Esophagus muscularis mucosa (tissue), 4 donors: ENCODE results near the gene PABPC3. TPM values are rescaled to one million over a fixed set of nuclear protein-coding genes. Genes with fewer than 3 reads are reported as not detected.
A peak's percentile ranks its signal among the peaks of the same experiment; 100 is the strongest.

Experiments
- DNase-seq: peaks from one replicate; pipeline ENCODE4 v3.0.0-alpha.2; 2017; ENCODE audit errors: extremely low spot score
- H3K27ac ChIP-seq, 4 donors: fragments of 200-600 bp; sonication (generic); replicated peaks in 1 of 4; 1 replicate in 3 of 4; 2 replicates in 1 of 4; pipeline ENCODE4 v1.5.1; 2016 to 2019; ENCODE audit warnings: mild to moderate bottlenecking in 1 of 4
- H3K27me3 ChIP-seq, 4 donors: fragments of 200-600 bp; sonication (generic); one replicate each; pipeline versions ENCODE4 v1.5.1 to v1.6.0; 2016 to 2019
- H3K36me3 ChIP-seq, 4 donors: fragments of 200-600 bp; sonication (generic); one replicate each; pipeline ENCODE4 v1.5.1; 2016 to 2019
- H3K4me1 ChIP-seq, 4 donors: fragments of 200-600 bp; sonication (generic); one replicate each; pipeline ENCODE4 v1.5.1; 2016 to 2019
- H3K4me3 ChIP-seq, 4 donors: fragments of 200-600 bp; sonication (generic); 1 replicate in 2 of 4; 2 replicates in 2 of 4; pipeline ENCODE4 v1.5.1; 2016 to 2019; ENCODE audit warnings: mild to moderate bottlenecking in 4 of 4, moderate library complexity in 1 of 4
- H3K9me3 ChIP-seq, 4 donors: fragments of 200-600 bp; sonication (generic); 1 replicate in 3 of 4; 2 replicates in 1 of 4; pipeline ENCODE4 v1.5.1; 2016 to 2019
- CTCF ChIP-seq, 3 experiments: fragments of 200-600 bp in 2 of 3; fragments of 450-650 bp in 1 of 3; sonication (generic) in 2 of 3; IDR thresholded peaks; one replicate each; pipeline ENCODE4 v1.5.1; 2017 to 2019; ENCODE audit warnings: antibody characterized with exemption in 3 of 3, mild to moderate bottlenecking in 2 of 3, moderate library complexity in 1 of 3
- EP300 ChIP-seq: sonication (generic); formaldehyde crosslinking; IDR thresholded peaks from one replicate; pipeline ENCODE4 v1.6.1; 2017; ENCODE audit warnings: antibody characterized with exemption
- POLR2A ChIP-seq: fragments of 450-650 bp; IDR thresholded peaks from one replicate; pipeline ENCODE4 v1.6.1; 2017; ENCODE audit warnings: antibody characterized with exemption, moderate library complexity, mild to moderate bottlenecking, low read depth
- POLR2AphosphoS5 ChIP-seq, 2 donors: sonication (generic); formaldehyde crosslinking; IDR thresholded peaks; one replicate each; pipeline ENCODE4 v1.6.1; 2017; ENCODE audit warnings: antibody characterized with exemption in 2 of 2
- WGBS: methylation state at CpG from one replicate; pipeline ENCODE4 v1.1.5; 2018; 5-methylcytosine and 5-hydroxymethylcytosine counted together
- intact Hi-C: fragments of 100-400 bp; cut with DNase I; formaldehyde crosslinking; loops from one replicate; pipeline ENCODE4 v1.15.1; 2023
- total RNA-seq, 4 donors: library from RNA; depleted of rRNA; stranded (reverse); fragments of >200 nt; gene quantifications; one replicate each; pipeline versions ENCODE4 v1.1.0 to v1.2.1, GENCODE V29; 2016

PABPC3 gene
- total RNA-seq, 4 donors from 2014 or later: under 0.01 to 0.17 (median 0.11) TPM; not detected in 1

DNA sequence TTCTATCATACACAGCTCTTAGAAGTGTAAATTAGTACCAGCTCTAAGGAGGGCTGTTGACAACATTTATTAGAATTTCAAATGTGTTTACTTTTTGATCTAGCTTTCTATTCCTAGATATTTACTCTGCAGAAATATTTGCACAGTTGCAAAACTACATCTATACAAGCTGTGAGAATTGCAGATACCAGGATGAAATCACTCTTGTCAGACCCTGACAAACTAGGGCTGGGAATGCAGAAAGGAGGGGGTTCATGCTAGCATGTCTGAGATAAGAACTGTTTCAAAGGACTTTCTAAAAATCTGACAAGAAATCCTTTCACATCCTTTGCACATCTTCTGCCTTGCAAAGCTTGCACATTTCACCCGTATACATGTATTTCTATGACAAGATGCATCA is 11.8 kb upstream of the PABPC3 start:
- Histone ChIP-seq H3K9me3 (no peaks in the 10 kb centered on the region), H3K4me3 (no peak overlapping the region), H3K27me3 (no peaks in the 10 kb centered on the region), H3K36me3 (no peaks in the 10 kb centered on the region), H3K4me1 (no peaks in the 10 kb centered on the region), H3K27ac (no peak overlapping the region)
- no peak for TF ChIP-seq POLR2AphosphoS5 (IDR thresholded peaks at IDR 0.05)
- no peak for TF ChIP-seq POLR2A
- TF ChIP-seq CTCF (IDR thresholded peaks at IDR 0.05): no peak
- TF ChIP-seq EP300: no peak
- WGBS: 92% methylated on average over 1 of the region's 1 CpG
- DNase-seq: peak; percentile 24
- intact Hi-C loops: no loop called here

GRCh38 chr13:25085125-25085742 is 10.7 kb upstream of the PABPC3 start:
- no peaks in the 10 kb centered on the region for H3K9me3 ChIP-seq
- H3K27ac ChIP-seq: no peak overlapping the region
- H3K4me1 ChIP-seq: no peaks in the 10 kb centered on the region
- peak; percentile 50 for DNase-seq
- 44% methylated on average over 6 of the region's 6 CpGs for WGBS
- TF ChIP-seq CTCF (IDR thresholded peaks at IDR 0.05): peak in 1 of 3 experiments; percentile 41
- TF ChIP-seq EP300: no peak
- TF ChIP-seq POLR2A: no peak
- no peak for TF ChIP-seq POLR2AphosphoS5 (IDR thresholded peaks at IDR 0.05)
- H3K27me3 ChIP-seq: no peaks in the 10 kb centered on the region
- no peaks in the 10 kb centered on the region for H3K36me3 ChIP-seq
- intact Hi-C loops: no loop called here
- H3K4me3 ChIP-seq: no peak overlapping the region

GRCh38 chr13:25088562-25089221 is 7.2 kb upstream of the PABPC3 start:
- H3K4me1 ChIP-seq: no peaks in the 10 kb centered on the region
- TF ChIP-seq CTCF (IDR thresholded peaks at IDR 0.05) (no peak), EP300 (no peak), POLR2AphosphoS5 (IDR thresholded peaks at IDR 0.05) (no peak), POLR2A (no peak)
- no peaks in the 10 kb centered on the region for H3K9me3 ChIP-seq
- peaks cover 0 to 6% (median 0%) of the 10 kb centered on the region in 4 donors for H3K27me3 ChIP-seq
- intact Hi-C loops: no loop called here
- no peak overlapping the region for H3K27ac ChIP-seq
- no peak overlapping the region for H3K4me3 ChIP-seq
- H3K36me3 ChIP-seq: no peaks in the 10 kb centered on the region
- 80% methylated on average over 10 of the region's 10 CpGs for WGBS
- peak; percentile 50 for DNase-seq

DNA sequence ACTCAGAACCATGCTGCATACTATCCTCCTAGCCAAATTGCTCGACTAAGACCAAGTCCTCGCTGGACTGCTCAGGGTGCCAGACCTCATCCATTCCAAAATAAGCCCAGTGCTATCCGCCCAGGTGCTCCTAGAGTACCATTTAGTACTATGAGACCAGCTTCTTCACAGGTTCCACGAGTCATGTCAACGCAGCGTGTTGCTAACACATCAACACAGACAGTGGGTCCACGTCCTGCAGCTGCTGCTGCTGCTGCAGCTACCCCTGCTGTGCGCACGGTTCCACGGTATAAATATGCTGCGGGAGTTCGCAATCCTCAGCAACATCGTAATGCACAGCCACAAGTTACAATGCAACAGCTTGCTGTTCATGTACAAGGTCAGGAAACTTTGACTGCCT is 1.5 kb downstream of the PABPC3 start:
- DNase-seq: peak; percentile 89
- TF ChIP-seq POLR2A: no peak
- Histone ChIP-seq H3K27me3 (peaks cover 0 to 40% (median 5%) of the 10 kb centered on the region in 4 donors), H3K9me3 (no peaks in the 10 kb centered on the region), H3K36me3 (no peaks in the 10 kb centered on the region), H3K27ac (no peak overlapping the region), H3K4me3 (no peak overlapping the region), H3K4me1 (peaks cover 0 to 5% (median 0%) of the 10 kb centered on the region in 4 donors)
- 88% methylated on average over 13 of the region's 13 CpGs for WGBS
- intact Hi-C loops: no loop called here

- Histone ChIP-seq H3K4me1 (no peaks in the 10 kb centered on the region), H3K4me3 (no peak overlapping the region), H3K9me3 (no peaks in the 10 kb centered on the region), H3K27me3 (peaks cover 0 to 3% (median 0%) of the 10 kb centered on the region in 4 donors), H3K27ac (no peak overlapping the region), H3K36me3 (no peaks in the 10 kb centered on the region)
- no peak for DNase-seq
- intact Hi-C loops: no loop called here
- 78% methylated on average over 2 of the region's 2 CpGs for WGBS
- no peak for TF ChIP-seq CTCF (IDR thresholded peaks at IDR 0.05)
- TF ChIP-seq POLR2A: no peak
- TF ChIP-seq POLR2AphosphoS5 (IDR thresholded peaks at IDR 0.05): no peak
- no peak for TF ChIP-seq EP300
Measured at GRCh38 chr13:25103711-25104110, 7.8 kb downstream of the PABPC3 start.
